GM13977 (cell line): ENCODE data around the gene NOB1.
"Not testable (repeated sequence)": the region's sequence is repeated elsewhere in the genome, so short reads cannot be mapped to it uniquely, and the experiment has no call there.

Experiments used
- DNase-seq: peaks from one replicate; pipeline ENCODE4 v3.0.0; 2012; ENCODE audit warnings: low spot score
- in situ Hi-C: fragments of 300-500 bp; cut with MboI; formaldehyde crosslinking; loops from one replicate; pipeline ENCODE4 v1.12.0; 2022; ENCODE audit warnings: low sequenced_read_pairs, low pct_unique_long_range_greater_than_20kb, mixed read lengths, inconsistent platforms; ENCODE audit not compliant: unreplicated experiment
- TF ChIP-seq, protein P1 (sequence below): IDR thresholded peaks from 2 replicates; pipeline ENCODE4 v1.5.1; 2012; ENCODE audit warnings: mild to moderate bottlenecking, control low read depth; ENCODE audit not compliant: insufficient read depth; ENCODE audit errors: extremely low read depth, missing control alignments

The NOB1 gene

DNA sequence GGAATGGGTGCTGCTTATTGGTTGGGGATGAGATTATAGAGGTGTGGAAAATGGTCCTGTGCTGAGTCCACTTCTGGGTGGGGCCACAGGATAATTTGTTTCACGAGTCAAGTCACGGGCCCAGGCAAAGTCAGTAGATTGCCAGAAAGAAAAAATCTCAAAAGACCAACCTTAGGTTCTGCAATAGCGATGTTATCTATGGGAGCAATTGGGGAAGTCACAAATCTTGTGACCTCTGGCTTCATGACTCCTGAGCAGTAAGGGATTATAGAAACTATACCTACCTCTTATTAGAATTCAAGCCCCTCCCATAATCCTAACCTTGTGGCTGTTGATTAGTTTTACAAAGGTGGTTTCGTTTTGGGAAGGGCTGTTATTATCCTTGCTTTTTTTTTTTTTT lies 38.8 kb upstream of the NOB1 start:
- TF ChIP-seq, protein P1, sequence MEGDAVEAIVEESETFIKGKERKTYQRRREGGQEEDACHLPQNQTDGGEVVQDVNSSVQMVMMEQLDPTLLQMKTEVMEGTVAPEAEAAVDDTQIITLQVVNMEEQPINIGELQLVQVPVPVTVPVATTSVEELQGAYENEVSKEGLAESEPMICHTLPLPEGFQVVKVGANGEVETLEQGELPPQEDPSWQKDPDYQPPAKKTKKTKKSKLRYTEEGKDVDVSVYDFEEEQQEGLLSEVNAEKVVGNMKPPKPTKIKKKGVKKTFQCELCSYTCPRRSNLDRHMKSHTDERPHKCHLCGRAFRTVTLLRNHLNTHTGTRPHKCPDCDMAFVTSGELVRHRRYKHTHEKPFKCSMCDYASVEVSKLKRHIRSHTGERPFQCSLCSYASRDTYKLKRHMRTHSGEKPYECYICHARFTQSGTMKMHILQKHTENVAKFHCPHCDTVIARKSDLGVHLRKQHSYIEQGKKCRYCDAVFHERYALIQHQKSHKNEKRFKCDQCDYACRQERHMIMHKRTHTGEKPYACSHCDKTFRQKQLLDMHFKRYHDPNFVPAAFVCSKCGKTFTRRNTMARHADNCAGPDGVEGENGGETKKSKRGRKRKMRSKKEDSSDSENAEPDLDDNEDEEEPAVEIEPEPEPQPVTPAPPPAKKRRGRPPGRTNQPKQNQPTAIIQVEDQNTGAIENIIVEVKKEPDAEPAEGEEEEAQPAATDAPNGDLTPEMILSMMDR = no peak
- DNase-seq = no peak
- in situ Hi-C loops = loop anchor here (5.0 kb wide), 1 partner anchor 139 kb away; no protein-coding TSS in a partner anchor

DNA sequence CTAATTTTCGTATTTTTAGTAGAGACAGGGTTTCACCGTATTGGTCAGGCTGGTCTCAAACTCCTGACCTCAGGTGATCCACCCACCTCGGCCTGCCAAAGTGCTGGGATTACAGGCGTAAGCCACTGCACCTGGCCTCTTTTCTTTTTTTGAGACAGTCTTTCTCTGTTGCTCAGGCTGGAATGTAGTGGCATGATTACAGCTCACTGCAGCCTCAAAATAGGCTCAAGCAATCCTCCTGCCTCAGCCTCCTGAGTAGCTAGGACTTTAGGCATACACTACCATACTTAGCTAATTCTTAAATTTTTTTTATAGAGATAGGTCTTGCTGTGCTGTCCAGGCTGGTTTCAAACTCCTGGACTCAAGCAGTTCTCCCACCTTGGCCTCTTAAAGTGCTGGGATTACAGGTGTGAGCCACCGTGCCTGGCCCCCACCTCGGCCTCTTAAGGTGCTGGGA lies 36.7 kb upstream of the NOB1 start:
- in situ Hi-C loops = loop anchor here (5.0 kb wide), 1 partner anchor 141 kb away; no protein-coding TSS in a partner anchor
- DNase-seq = not testable (repeated sequence)

DNA sequence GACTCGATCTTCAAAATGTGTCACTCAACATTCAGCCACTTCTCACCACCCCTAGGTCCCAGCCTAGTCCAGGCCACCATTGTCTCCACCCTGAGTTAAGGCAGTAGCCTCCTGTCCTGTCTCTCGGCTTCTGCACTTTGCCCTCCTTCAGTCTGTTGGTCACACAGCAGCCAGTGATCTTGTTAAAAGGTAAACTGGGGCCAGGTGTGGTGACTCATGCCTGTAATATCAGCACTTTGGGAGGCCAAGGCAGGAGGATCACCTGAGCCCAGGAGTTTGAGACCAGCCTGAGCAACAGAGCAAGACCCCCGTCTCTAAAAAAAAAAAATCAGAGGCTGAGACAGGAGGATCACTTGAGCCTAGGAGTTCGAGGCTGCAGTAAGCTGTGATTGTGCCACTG lies 33.2 kb upstream of the NOB1 start:
- in situ Hi-C loops = no loop called here
- TF ChIP-seq, protein P1 = no peak
- DNase-seq = no peak

DNA sequence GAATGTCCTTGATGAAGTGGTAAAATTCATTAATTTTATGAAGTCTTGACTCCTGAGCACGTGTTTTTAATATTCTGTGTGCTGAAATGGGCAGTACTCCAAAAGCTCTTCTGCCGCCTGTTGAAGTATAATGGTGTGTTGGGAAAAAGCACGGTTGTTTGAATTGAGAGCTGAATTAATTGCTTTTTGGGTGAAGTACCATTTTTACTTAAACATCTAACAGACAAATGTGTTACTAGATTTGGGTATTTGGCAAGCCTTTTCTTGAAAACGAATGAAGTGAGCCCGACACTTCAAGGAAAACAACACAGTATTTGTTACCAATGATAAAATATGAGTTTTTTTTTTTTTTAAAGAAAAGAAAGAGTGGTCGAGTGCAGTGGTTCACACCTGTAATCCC lies 29.9 kb upstream of the NOB1 start:
- DNase-seq = no peak
- TF ChIP-seq, protein P1 = no peak
- in situ Hi-C loops = no loop called here

DNA sequence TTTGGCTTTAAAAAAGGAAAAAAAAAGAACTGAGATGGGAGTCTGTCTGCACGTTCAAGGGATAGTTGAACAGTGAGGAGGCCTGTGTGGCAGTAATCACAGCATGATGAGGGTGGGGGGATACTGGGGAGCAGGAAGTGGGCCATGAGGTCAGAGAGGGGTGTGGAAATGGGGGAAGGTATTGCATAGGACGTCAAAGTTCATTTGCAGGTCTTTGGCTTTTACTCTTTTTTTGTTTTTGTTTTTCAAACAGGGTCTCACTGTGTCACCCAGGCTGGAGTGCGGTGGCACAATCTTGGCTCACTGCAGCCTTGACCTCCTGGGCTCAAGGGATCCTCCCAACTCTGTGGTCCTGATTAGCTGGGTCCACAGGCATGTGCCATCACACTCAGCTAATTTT lies 26.4 kb upstream of the NOB1 start:
- in situ Hi-C loops = no loop called here
- TF ChIP-seq, protein P1 = no peak
- DNase-seq = no peak

DNA sequence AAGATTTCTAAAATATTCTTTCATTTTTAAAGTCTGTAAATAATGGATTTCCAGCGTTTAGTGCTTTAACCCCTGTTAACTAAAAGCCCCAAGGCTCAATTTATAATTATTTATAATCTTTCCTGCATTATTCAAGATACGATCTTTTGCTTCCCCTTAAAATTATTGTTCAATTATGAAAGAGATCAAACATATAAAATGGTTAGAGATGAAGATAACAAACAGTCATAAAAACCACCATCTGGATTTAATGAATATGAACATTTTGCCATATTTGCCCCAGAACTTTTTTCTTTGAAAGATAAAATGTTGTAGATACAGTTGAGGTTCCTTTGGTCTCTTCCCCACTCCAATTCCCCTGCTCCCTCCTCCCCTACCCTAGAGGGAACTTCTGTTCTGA lies 25.0 kb upstream of the NOB1 start:
- TF ChIP-seq, protein P1 = no peak
- no peak for DNase-seq
- in situ Hi-C loops = no loop called here

DNA sequence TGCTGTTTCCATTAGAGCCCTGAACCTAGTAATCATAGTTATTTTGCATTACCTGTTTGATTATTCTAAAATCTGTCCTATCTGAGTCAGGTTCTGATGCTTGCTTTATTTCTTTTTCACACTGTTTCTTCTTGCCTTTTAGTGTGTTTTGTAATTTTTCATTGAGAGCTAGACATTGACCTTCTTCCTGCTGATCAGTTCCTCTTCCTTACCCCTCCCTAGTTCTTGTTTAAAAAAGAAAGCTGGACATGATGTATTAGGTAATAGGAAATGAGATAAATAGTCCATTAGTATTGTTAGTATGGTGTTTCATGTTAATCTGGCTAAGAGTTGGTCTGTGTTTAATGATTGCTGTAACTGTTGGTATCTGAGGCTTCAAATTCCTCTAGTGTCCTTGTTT lies 20.8 kb upstream of the NOB1 start:
- TF ChIP-seq, protein P1 = no peak
- in situ Hi-C loops = no loop called here
- DNase-seq = no peak
